GM18861 (cell line): Measurements from ENCODE around the gene GPR149.
"Not testable (repeated sequence)": the region's sequence is repeated elsewhere in the genome, so short reads cannot be mapped to it uniquely, and the experiment has no call there.

Source experiments
- ATAC-seq: cut with Tn5 transposase; IDR thresholded peaks from one replicate; pipeline ENCODE4 v1.9.1; 2021; ENCODE audit not compliant: unreplicated experiment

GPR149 gene

DNA sequence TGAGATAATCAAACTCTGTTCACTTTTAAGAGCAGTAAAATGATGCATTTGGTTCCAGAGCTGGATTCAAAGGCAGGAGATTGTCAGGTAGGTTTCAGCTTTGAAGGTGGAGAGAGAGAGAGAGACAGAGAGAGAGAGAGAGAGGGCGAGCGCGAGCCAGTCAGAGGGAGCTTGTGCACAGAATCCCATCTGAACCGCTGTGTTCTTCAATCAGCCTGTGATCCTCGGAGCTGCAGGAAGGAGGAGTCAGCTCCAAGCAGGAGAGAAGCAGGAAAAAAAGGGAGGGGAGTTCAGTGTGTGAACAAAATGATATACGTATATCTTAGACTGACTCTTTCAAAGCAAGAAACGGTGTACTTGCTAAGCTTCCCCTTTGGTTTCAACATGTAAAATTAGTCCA, at the start of gene GPR149:
Gene GPR149, minus strand, starts transcription at position 177 of the 400 bp plus-strand sequence. CDS start 575 bp downstream, outside the sequence.
- ATAC-seq: no peak

GRCh38 chr3:154473769-154474168, 43.8 kb upstream of the GPR149 start:
- no peak for ATAC-seq

DNA sequence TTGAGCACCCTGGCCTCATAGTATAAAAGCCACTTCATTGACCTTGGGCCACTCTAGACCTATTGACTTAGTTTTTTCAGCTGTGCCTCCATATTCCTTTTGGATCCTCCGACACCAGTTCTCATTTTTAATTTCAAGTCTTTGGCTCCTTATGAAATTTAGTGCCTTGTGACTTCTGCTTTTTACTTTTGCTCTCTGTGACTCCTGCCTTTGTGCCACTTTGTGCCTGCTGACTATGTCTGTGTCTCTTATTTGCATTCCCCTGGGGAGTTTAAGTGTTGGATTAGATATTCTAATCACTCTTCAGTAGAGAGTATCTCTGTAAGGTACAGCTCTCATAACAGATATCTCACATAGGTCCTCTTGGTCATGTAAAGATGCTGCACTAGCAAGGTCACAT, 39.6 kb upstream of the GPR149 start:
- no peak for ATAC-seq

- no peak for ATAC-seq
Observed at GRCh38 chr3:154464440-154465190, 34.6 kb upstream of the GPR149 start.

GRCh38 chr3:154458560-154458959, 28.6 kb upstream of the GPR149 start:
- no peak for ATAC-seq

GRCh38 chr3:154439081-154439480, 9.1 kb upstream of the GPR149 start:
- ATAC-seq: not testable (repeated sequence)

DNA sequence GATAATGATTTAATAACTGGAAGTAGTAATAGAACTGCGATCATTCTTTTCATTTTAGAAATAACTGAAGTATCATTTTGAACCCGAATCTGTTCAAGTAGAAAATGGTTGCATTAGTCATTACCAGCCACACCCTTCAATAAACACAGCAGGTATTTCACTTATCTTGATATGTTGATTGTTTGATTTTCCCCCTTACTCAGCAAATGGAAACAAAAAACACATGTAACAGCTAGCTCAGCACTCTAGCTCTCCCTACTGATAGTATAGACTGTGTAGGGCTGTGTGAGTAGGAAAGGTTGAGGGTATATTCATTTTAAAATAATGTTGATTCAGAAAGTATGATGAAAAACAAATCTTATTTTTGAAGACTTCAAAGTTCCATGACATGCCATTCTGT, 1.1 kb upstream of the GPR149 start:
- no peak for ATAC-seq

DNA sequence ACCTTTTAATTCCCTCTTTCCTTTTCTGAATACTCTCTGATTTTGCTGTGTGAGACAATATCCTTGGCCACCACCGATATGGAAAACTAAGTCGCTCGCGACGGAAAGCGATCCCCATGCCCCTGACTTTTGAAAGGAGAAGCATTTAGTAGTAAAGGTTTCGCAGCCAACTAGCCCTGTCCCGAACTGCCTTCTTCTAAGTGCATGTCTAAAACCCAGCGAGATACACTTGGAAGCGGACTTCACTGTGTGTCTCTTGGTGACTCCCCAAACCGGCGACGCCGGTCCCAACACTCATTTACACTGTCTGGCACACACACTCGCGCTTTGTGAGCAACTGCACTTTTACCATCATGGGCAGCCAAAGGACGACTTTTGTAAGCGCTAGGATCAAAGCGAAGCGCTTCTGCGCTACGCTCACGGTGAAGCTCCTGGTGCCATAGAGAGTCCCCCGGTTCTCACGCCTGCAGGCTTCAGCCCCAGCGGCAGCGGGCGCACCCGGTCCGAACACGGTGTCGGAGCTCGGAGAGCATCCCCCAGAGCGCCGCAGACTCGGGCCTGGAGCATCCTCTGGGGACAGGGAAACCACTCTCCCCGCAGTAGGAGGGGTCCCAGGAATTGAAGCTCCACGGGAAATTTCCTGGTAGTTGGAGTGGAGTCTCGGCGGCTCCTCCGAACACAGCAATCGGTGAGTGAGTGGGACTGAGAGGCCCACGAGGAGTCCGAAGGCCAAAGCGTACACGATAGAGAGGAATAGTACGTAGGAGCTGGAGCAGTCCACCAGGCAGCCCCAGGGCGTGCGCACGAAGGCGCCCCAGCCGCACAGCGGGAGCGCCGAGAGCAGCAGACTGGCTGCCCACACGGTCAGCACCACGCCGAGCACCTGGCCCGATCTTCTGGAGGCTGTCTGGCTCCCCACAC, 1.4 kb downstream of the GPR149 start:
- no peak for ATAC-seq

DNA sequence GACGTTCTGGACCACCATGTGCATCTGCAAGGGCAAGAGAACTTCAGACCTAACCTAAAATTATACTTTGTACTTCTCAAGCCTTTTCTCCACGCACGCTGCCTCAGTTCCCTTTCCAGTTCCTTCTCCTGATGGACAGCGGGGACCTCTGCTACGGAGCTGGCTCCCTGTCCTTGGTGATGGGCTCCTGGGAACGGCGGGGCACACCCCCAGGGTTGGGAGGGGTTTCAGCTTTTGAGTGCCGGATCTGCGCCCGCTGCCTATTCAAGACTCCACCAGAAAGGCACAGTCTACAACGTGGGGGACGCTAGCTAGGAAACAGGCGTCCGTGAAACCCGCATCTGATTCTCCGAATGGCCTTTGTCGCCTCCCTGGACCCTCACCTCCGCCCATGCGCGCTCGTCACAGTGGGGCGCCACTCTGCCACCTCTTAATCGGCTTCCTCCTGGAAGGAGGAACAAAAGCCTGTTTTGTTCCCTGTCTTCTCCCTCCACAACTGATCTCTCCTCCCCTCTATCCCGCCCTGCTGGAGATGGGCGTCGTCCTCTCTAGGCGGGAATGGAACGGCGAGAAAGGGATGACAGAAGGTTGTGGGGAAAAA, 2.2 kb downstream of the GPR149 start:
- no peak for ATAC-seq

- ATAC-seq: no peak
Observed at GRCh38 chr3:154422694-154423093, 7.3 kb downstream of the GPR149 start.

DNA sequence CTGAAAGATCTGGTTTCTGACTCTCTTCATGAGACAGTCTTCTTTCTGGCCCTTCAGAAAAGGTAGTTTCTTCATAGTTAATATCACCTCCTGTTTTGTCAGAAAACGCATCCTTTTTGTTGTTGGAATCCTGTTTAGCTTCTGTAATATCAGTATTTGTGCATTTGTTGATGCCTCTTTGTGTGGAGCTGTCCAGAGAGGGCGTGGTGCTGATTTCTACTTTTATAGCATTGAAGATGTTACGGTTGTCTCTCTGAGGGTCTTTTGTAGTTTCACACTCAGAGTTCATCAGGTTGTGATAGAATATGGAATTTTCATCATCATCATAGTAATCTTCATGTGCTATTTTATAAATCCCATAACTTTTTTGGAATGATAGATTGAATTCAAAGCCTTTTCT, 8.9 kb downstream of the GPR149 start:
- no peak for ATAC-seq

DNA sequence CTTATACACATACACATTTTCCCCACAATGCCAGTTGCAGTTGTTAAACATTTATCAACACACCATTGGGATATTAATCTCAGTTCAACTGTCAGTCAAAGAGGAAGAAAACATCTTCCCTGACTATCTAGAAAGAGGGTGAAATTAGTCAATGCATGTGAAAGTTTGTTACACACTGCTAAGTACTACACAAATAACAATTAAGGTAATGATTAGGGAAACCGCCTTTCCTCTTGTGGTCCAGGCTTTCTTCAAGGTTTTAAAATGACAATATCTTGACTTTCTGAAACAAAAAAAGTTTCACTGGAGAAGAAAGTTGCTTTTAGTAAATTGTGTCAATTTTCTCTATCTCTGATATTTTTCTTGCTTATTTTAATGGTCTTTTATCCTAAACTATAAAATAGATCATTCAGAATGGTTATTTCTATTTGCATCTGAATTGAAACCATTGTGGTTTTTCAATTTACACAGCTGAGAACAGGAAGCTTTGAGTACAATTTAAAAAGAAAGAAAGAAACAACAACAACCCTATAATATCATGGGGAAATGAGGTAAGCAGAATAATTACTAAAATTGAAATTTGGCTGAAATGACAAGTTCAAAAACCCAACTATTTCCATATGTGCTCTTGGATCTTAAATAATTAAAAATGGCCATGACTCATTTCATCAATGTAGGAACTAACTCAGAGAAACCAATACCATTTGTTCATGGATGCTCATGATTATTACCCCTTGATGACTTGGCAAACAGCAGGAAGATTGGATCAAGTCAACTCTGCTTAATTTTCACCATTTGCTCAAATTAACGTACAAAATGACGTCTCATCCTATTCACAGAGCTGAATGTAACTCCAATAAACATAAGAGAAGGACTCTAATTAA, 31.7 kb downstream of the GPR149 start:
- ATAC-seq: peak; percentile 98

DNA sequence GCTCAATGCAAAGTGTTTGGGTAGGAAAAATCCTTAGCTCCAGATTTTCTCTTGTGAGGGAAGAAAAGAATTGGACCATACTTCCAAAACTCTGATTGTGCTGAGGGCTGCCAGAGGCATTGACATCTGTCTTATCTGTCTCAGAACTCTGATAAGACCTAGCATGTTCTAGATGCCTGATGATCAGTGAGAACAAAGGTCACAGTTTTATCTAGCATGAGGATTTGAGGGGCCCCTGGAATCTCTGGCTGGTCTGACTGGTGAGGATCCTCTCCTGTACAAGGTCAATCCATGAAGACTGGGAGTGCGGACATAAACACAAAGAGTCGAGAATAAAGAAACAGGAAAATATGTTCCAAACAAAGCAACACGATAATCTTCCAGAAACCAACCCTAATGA, 40.1 kb downstream of the GPR149 start:
- no peak for ATAC-seq

DNA sequence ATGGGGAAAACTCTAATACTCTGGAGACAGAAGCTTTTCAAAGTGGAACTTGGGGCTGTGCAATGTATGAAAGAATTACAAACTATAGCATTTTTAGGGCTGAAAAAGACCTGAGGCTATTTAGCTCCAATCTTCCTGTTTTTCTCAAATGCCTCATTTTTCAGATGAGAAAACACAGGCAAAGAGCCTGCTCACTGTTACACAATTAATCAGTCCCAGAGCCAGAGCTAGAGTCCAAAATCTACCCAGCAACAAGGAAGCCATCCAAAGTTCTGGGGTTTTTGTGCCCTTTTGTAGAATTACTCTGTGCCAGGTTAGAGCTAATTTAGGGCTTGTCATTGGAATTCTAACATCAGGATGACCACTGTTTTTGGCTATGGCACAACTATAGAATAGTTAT, 45.5 kb downstream of the GPR149 start:
- no peak for ATAC-seq

- no peak for ATAC-seq
Observed at GRCh38 chr3:154378311-154378710, 51.7 kb downstream of the GPR149 start.

GRCh38 chr3:154367221-154367620, 62.8 kb downstream of the GPR149 start:
- no peak for ATAC-seq

DNA sequence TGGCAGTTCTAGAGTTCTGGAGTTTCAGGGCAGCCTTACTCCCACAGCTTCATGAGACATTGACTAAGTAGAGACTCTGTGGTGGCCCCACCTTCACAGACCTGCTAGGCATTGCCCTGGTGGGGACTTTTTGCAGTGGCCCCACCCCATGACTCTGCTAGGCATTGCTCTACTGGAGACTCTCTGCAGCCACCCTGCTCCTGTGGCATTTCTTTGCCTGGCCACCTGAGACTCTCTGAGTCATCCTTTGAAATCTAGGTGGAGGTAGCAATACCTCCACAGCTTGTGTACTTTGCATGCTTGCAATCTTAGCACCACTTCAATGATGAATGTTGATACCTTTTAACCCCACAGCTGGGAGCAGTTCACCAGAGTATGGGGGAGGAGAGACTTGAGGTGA, 65.1 kb downstream of the GPR149 start:
- no peak for ATAC-seq

DNA sequence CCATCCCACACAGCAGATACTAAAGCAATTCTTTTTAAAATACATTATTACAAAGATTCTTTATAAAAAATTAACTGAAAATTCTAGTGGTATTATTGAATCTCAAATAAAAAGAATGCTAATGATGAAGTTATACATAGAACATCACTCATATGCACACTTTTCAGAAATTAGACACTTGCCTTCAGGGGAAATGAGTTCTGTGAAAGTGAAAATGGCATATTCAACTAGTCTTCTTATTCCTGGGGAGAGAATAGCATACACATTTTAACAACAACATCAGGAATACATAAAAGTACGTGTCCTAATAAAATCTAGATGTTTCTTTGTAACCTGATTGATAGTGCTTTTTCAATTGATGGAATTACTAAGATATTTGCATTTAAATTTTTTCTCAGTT, 68.9 kb downstream of the GPR149 start:
- no peak for ATAC-seq

DNA sequence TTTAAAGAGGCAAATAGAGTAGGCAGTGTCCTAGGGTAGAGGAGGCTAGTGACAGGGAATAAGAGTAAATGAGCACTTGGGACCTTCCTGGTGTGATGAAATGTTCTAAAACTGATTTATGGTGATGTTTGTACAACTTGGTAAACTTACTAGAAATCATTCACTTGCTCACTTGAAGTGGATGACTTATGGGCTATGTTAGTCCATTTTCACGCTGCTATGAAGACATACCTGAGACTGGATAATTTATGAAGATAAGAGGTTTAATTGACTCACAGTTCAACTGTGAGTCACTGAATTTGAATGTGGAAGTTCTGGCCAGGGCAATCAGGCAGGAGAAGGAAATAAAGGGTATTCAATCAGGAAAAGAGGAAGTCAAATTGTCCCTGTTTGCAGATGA, 74.0 kb downstream of the GPR149 start:
- ATAC-seq: no peak

GRCh38 chr3:154349223-154349622, 80.8 kb downstream of the GPR149 start:
- ATAC-seq: no peak
